HL-60 (cell line): ENCODE data around the gene WDFY4.
A peak's percentile ranks its signal among the peaks of the same experiment; 100 is the strongest.

Experiments used
- DNase-seq, 2 experiments: peaks; one replicate each; pipeline ENCODE4 v3.0.0-alpha.2; 2010 to 2020; ENCODE audit warnings: low read depth in 1 of 2, low spot score in 1 of 2
- H3K27ac ChIP-seq: fragments of 250-450 bp; sonication (Bioruptor Pico); replicated peaks from 2 replicates; pipeline ENCODE4 v1.5.1; 2020; ENCODE audit warnings: mild to moderate bottlenecking, moderate library complexity
- H3K27me3 ChIP-seq: fragments of 250-450 bp; sonication (Bioruptor Pico); 2 replicates; pipeline ENCODE4 v1.5.1; 2021; ENCODE audit warnings: mild to moderate bottlenecking, moderate library complexity; ENCODE audit not compliant: insufficient read depth, poor library complexity, severe bottlenecking
- H3K4me3 ChIP-seq: replicated peaks from 2 replicates; pipeline ENCODE4 v1.5.1; 2011; ENCODE audit warnings: mild to moderate bottlenecking, control low read depth, low read length; ENCODE audit not compliant: insufficient read depth
- CTCF ChIP-seq: IDR thresholded peaks from one replicate; pipeline ENCODE4 v1.5.1; 2011; ENCODE audit warnings: low read length, control low read depth, inconsistent platforms; ENCODE audit not compliant: insufficient read depth
- GABPA ChIP-seq: IDR thresholded peaks from 2 replicates; pipeline ENCODE4 v1.6.1; 2012; ENCODE audit warnings: low read depth
- POLR2AphosphoS5 ChIP-seq: IDR thresholded peaks from 2 replicates; pipeline ENCODE4 v1.6.1; 2012; ENCODE audit warnings: low read depth
- REST ChIP-seq: IDR thresholded peaks from 2 replicates; pipeline ENCODE4 v1.6.1; 2012; ENCODE audit warnings: low read depth; ENCODE audit not compliant: insufficient replicate concordance
- SPI1 ChIP-seq: IDR thresholded peaks from 2 replicates; pipeline ENCODE4 v1.6.1; 2012; ENCODE audit warnings: low read depth, mild to moderate bottlenecking, borderline replicate concordance

Gene WDFY4

GRCh38 chr10:48694371-48695030 lies 9.8 kb downstream of the WDFY4 start:
- Histone ChIP-seq H3K27ac (no peak overlapping the region), H3K4me3 (no peak overlapping the region)
- no peak for DNase-seq

GRCh38 chr10:48695636-48696534 lies 11.2 kb downstream of the WDFY4 start:
- H3K4me3 ChIP-seq = no peak overlapping the region
- TF ChIP-seq POLR2AphosphoS5 = no peak
- no peak for TF ChIP-seq SPI1
- TF ChIP-seq REST = no peak
- no peak for TF ChIP-seq GABPA
- TF ChIP-seq CTCF = no peak

More at GRCh38 chr10:48694371-48695030, 9.8 kb downstream of the WDFY4 start:
- TF ChIP-seq GABPA = no peak
- TF ChIP-seq SPI1 = no peak
- TF ChIP-seq POLR2AphosphoS5 = no peak
- TF ChIP-seq CTCF = no peak
- no peak for TF ChIP-seq REST
- no peaks in the 10 kb centered on the region for H3K27me3 ChIP-seq

GRCh38 chr10:48696535-48696873 lies 11.8 kb downstream of the WDFY4 start:
- TF ChIP-seq CTCF (no peak), POLR2AphosphoS5 (no peak), REST (no peak), SPI1 (no peak), GABPA (no peak)
- no peak for DNase-seq
- Histone ChIP-seq H3K4me3 (no peak overlapping the region), H3K27me3 (no peaks in the 10 kb centered on the region), H3K27ac (no peak overlapping the region)

More at GRCh38 chr10:48695636-48696534, 11.2 kb downstream of the WDFY4 start:
- no peak overlapping the region for H3K27ac ChIP-seq
- DNase-seq = peak in 1 of 2 experiments; percentile 57
- H3K27me3 ChIP-seq = no peaks in the 10 kb centered on the region
